Sigmoid colon (tissue), 7 donors: ENCODE measurements around the gene SPATA31E1. TPM values are rescaled to one million over a fixed set of nuclear protein-coding genes. Genes with fewer than 3 reads are reported as not detected.

Experiments used
- DNase-seq: peaks from one replicate; pipeline ENCODE4 v3.0.0-alpha.2; 2019
- H3K27ac ChIP-seq, 4 donors: fragments of 200-600 bp; sonication (generic); one replicate each; pipeline ENCODE4 v1.5.1; 2016 to 2019; ENCODE audit warnings: mild to moderate bottlenecking in 1 of 4
- H3K27me3 ChIP-seq, 3 donors: fragments of 200-600 bp; sonication (generic); one replicate each; pipeline ENCODE4 v1.5.1; 2019; ENCODE audit warnings: mild to moderate bottlenecking in 1 of 3
- H3K36me3 ChIP-seq, 4 donors: fragments of 200-600 bp; sonication (generic); one replicate each; pipeline ENCODE4 v1.5.1; 2016 to 2019
- H3K4me1 ChIP-seq, 4 donors: fragments of 200-600 bp; sonication (generic); one replicate each; pipeline ENCODE4 v1.5.1; 2017 to 2019
- H3K4me3 ChIP-seq, 4 donors: fragments of 200-600 bp; sonication (generic); one replicate each; pipeline ENCODE4 v1.5.1; 2017 to 2019; ENCODE audit warnings: mild to moderate bottlenecking in 2 of 4, moderate library complexity in 1 of 4
- H3K9me3 ChIP-seq, 4 donors: fragments of 200-600 bp in 3 of 4; sonication (generic) in 3 of 4; one replicate each; pipeline versions ENCODE4 v1.5.1 to v1.6.1; 2013 to 2019
- EP300 ChIP-seq, 4 donors: sonication (generic); formaldehyde crosslinking; IDR thresholded peaks; one replicate each; pipeline ENCODE4 v1.6.1; 2017; ENCODE audit warnings: antibody characterized with exemption in 4 of 4
- POLR2A ChIP-seq, 2 donors: fragments of 450-650 bp; IDR thresholded peaks; one replicate each; pipeline ENCODE4 v1.6.1; 2016; ENCODE audit warnings: antibody characterized with exemption in 2 of 2, mild to moderate bottlenecking in 2 of 2, moderate library complexity in 2 of 2
- POLR2AphosphoS5 ChIP-seq, 4 donors: sonication (generic); formaldehyde crosslinking; IDR thresholded peaks; one replicate each; pipeline ENCODE4 v1.6.1; 2017; ENCODE audit warnings: antibody characterized with exemption in 4 of 4
- WGBS, 2 donors: extraction: QIAGEN DNeasy Blood & Tissue Kit; methylation state at CpG; one replicate each; pipeline ENCODE4 v1.1.7; 2013; 5-methylcytosine and 5-hydroxymethylcytosine counted together
- intact Hi-C: fragments of 100-400 bp; cut with DNase I; formaldehyde crosslinking; loops from one replicate; pipeline ENCODE4 v1.15.1; 2023
- polyA plus RNA-seq, 3 donors: library from polyadenylated mRNA; stranded (reverse); fragments of 200-250 nt; gene quantifications; one replicate each; pipeline ENCODE4 v1.2.3, GENCODE V29; 2013
- total RNA-seq, 4 donors: library from RNA; depleted of rRNA; stranded (reverse); fragments of >200 nt; gene quantifications; one replicate each; pipeline ENCODE4 v1.1.0, GENCODE V29; 2016
- TF ChIP-seq, protein P1 (sequence below), 4 experiments: fragments of 450-650 bp in 3 of 4; fragments of 200-600 bp in 1 of 4; IDR thresholded peaks; one replicate each; pipeline ENCODE4 v1.5.1; 2016 to 2019; ENCODE audit warnings: antibody characterized with exemption in 4 of 4, mild to moderate bottlenecking in 3 of 4, moderate library complexity in 2 of 4
- donor health status: healthy with polysubstance abuse.
- donor health status: Bipolar disorder and iron deficiency.
- donor health status: healthy.

The SPATA31E1 gene
- total and polyA plus RNA-seq, 7 donors: 0.01 TPM; not detected in 6

DNA sequence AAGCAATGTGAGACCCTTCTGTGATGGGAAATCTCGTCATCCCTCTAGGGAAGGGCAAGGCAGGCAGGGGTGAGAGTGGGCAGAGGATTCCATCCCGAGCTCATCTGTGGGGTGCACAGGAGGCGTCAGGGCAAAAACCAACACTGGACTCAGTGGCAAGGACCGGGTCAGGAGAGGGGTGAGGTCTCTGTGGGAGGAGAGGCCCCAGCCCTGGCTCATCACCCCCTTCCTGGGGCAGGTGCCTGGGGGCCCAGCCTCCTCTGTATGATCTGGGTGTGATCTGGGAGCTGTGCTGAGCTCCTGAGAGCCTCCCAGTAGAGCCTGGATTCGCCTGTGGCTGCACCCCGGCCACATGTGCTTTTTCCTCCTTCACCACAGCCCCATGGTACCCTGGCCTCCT, 597 bp downstream of the SPATA31E1 start:
- WGBS, 2 donors: 90 to 94% methylated on average over 6 of the region's 6 CpGs
- no peak for DNase-seq
- Histone ChIP-seq H3K27ac (no peak overlapping the region), H3K9me3 (peaks cover 0 to 2% (median 0%) of the 10 kb centered on the region in 4 donors), H3K27me3 (no peaks in the 10 kb centered on the region), H3K4me3 (no peak overlapping the region), H3K4me1 (peaks cover 0 to 13% (median 10%) of the 10 kb centered on the region in 4 donors), H3K36me3 (no peaks in the 10 kb centered on the region)
- TF ChIP-seq, protein P1, sequence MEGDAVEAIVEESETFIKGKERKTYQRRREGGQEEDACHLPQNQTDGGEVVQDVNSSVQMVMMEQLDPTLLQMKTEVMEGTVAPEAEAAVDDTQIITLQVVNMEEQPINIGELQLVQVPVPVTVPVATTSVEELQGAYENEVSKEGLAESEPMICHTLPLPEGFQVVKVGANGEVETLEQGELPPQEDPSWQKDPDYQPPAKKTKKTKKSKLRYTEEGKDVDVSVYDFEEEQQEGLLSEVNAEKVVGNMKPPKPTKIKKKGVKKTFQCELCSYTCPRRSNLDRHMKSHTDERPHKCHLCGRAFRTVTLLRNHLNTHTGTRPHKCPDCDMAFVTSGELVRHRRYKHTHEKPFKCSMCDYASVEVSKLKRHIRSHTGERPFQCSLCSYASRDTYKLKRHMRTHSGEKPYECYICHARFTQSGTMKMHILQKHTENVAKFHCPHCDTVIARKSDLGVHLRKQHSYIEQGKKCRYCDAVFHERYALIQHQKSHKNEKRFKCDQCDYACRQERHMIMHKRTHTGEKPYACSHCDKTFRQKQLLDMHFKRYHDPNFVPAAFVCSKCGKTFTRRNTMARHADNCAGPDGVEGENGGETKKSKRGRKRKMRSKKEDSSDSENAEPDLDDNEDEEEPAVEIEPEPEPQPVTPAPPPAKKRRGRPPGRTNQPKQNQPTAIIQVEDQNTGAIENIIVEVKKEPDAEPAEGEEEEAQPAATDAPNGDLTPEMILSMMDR (IDR thresholded peaks at IDR 0.05): no peak
- TF ChIP-seq POLR2A (IDR thresholded peaks at IDR 0.05): no peak
- TF ChIP-seq POLR2AphosphoS5 (IDR thresholded peaks at IDR 0.05): no peak
- no peak for TF ChIP-seq EP300 (IDR thresholded peaks at IDR 0.05)
- intact Hi-C loops: loop anchor here (5.0 kb wide), 2 partner anchors 84 to 201 kb away; no protein-coding TSS in a partner anchor

- WGBS, 2 donors: 78 to 85% methylated on average over 8 of the region's 8 CpGs
- intact Hi-C loops: loop anchor here (5.0 kb wide), 2 partner anchors 83 to 202 kb away; no protein-coding TSS in a partner anchor
- Histone ChIP-seq H3K4me1 (peaks cover 0 to 7% (median 5%) of the 10 kb centered on the region in 4 donors), H3K27ac (no peak overlapping the region), H3K4me3 (no peak overlapping the region), H3K36me3 (no peaks in the 10 kb centered on the region), H3K27me3 (no peaks in the 10 kb centered on the region), H3K9me3 (no peaks in the 10 kb centered on the region)
- TF ChIP-seq, protein P1 (IDR thresholded peaks at IDR 0.05): no peak
- no peak for TF ChIP-seq EP300 (IDR thresholded peaks at IDR 0.05)
- no peak for TF ChIP-seq POLR2AphosphoS5 (IDR thresholded peaks at IDR 0.05)
- no peak for TF ChIP-seq POLR2A (IDR thresholded peaks at IDR 0.05)
- no peak for DNase-seq
Observed at GRCh38 chr9:87883990-87884389, 1.3 kb downstream of the SPATA31E1 start.

DNA sequence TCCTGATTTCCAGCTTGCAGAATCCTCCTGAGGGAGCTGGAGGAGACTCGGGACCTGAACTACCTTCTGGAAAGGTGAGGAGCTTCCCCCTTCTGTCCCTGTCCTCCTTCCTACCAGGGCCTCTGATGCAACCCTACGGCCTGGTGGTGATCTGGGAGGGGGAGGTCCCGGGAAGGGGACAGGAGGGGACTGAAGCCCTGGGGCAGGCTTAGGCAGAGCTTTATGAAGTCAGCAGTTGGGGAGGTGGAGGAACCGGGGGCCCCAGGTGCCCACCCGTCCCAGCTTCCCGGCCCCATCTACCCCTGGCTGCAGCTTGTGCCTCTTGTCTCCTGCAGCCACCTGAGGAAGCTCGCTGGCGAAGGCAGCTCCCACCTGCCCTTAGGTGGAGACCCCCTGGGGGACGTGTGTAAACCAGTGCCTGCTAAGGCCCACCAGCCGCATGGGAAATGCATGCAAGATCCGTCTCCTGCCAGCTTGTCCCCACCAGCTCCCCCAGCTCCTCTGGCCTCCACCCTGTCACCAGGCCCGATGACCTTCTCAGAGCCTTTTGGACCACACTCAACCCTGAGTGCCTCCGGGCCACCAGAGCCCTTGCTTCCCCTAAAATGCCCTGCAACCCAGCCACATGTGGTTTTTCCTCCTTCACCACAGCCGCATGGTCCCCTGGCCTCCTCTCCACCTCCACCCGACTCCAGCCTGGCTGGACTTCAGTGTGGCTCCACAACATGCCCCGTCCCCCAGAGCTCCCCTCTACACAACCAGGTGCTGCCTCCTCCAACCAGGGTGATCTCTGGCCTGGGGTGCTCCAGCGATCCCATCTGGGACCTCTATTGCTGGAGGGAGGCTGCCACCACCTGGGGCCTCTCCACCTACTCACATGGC, 2.1 kb downstream of the SPATA31E1 start:
- Histone ChIP-seq H3K4me1 (no peaks in the 10 kb centered on the region), H3K36me3 (no peaks in the 10 kb centered on the region), H3K27ac (no peak overlapping the region), H3K9me3 (no peaks in the 10 kb centered on the region), H3K4me3 (no peak overlapping the region), H3K27me3 (no peaks in the 10 kb centered on the region)
- 87 to 95% methylated on average over 17 of the region's 17 CpGs for WGBS, 2 donors
- TF ChIP-seq, protein P1 (IDR thresholded peaks at IDR 0.05): no peak
- TF ChIP-seq POLR2A (IDR thresholded peaks at IDR 0.05): no peak
- TF ChIP-seq EP300 (IDR thresholded peaks at IDR 0.05): no peak
- TF ChIP-seq POLR2AphosphoS5 (IDR thresholded peaks at IDR 0.05): no peak
- no peak for DNase-seq
- intact Hi-C loops: loop anchor here (5.0 kb wide), 2 partner anchors 82 to 203 kb away; no protein-coding TSS in a partner anchor

DNA sequence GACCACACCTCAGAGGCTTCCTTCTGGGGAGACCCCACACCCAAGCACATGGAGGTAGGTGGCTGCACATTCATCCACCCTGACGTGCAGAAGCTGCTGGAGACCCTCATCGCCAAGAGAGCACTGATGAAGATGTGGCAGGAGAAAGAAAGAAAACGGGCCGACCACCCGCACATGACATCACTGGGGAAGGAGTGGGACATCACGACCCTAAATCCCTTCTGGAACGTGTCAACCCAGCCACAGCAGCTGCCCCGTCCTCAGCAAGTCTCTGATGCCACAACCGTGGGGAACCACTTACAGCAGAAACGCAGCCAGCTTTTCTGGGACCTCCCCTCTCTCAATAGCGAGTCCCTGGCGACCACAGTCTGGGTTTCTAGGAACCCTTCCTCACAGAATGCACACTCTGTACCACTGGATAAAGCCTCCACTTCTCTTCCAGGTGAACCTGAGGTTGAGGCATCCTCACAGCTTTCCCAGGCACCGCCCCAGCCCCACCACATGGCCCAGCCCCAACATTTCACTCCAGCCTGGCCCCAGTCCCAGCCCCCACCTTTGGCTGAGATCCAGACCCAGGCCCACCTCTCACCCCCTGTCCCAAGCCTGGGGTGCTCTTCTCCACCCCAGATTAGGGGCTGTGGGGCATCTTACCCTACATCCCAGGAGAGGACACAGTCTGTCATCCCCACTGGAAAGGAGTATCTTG, 3.0 kb downstream of the SPATA31E1 start:
- no peaks in the 10 kb centered on the region for H3K36me3 ChIP-seq
- no peak overlapping the region for H3K27ac ChIP-seq
- no peak for DNase-seq
- no peaks in the 10 kb centered on the region for H3K27me3 ChIP-seq
- no peaks in the 10 kb centered on the region for H3K9me3 ChIP-seq
- 88 to 94% methylated on average over 13 of the region's 13 CpGs for WGBS, 2 donors
- no peaks in the 10 kb centered on the region for H3K4me1 ChIP-seq
- H3K4me3 ChIP-seq: no peak overlapping the region
- TF ChIP-seq POLR2A (IDR thresholded peaks at IDR 0.05) (no peak), EP300 (IDR thresholded peaks at IDR 0.05) (no peak), POLR2AphosphoS5 (IDR thresholded peaks at IDR 0.05) (no peak)
- TF ChIP-seq, protein P1 (IDR thresholded peaks at IDR 0.05): no peak
- intact Hi-C loops: no loop called here
